NK-92 (cell line): ENCODE measurements around the gene DLX1.
"Not testable (repeated sequence)": the region's sequence is repeated elsewhere in the genome, so short reads cannot be mapped to it uniquely, and the experiment has no call there.

Experiments used
- DNase-seq: peaks from one replicate; lab custom pipeline; 2025; ENCODE audit not compliant: unreplicated experiment; lab: John Stamatoyannopoulos, UW

The DLX1 gene

GRCh38 chr2:172085460-172086159 lies at the start of gene DLX1:
TSS of gene DLX1 (plus strand) at chr2:172085507. CDS start at chr2:172085678, 171 bp downstream.
- no peak for DNase-seq

DNA sequence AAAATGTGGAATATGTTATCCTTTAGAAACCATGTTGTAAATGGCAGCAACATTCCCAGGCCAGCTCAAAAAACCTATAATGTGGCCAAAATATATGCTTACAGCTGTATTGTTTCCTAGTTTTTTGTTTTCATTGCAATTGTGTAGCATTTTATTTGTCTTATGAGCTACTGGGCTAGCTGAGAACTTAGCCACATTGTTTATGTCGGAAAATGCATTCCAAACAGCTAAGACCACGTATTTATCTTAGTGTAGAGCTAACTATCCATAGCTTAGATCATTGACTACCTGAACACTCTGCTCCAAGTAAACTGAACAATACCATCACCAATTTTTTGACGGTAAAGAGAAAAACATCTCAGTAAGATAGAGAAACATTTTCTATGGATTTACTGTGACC lies 47.2 kb upstream of the DLX1 start:
- DNase-seq: no peak

GRCh38 chr2:172038604-172039003 lies 46.7 kb upstream of the DLX1 start:
- DNase-seq: no peak

DNA sequence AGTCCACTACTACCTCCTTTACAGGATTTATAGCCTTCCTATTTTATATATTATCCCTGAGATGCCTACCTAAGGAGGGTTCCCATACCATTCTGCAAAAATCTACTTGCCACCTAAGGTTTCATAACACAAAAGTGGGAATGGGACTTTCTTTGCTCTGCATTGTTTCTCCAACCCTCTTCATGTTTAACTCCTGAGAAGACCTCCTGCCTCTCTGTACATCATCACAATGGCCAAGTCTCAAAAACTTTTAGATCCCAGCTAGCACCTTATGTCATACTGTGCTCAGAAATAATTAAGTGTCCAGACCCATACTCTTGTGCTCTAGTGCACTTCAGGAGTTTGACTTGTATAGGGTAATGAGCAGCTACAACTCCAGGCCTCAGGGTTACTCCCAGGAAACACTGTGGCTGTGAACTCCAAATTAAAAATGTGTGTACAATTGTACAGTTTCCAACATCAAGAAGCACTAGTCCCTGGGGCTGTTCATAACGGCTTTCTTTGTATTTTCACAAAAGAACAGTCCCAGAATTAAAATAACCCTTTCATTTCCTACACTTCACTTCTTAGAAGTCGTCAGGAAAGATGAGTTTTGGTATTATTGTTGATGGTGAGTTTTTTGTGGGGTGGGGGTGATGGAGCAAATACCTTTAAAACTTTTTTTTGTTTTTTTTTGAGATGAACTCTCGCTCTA lies 46.1 kb upstream of the DLX1 start:
- no peak for DNase-seq

GRCh38 chr2:172040311-172040710 lies 45.0 kb upstream of the DLX1 start:
- DNase-seq: no peak

DNA sequence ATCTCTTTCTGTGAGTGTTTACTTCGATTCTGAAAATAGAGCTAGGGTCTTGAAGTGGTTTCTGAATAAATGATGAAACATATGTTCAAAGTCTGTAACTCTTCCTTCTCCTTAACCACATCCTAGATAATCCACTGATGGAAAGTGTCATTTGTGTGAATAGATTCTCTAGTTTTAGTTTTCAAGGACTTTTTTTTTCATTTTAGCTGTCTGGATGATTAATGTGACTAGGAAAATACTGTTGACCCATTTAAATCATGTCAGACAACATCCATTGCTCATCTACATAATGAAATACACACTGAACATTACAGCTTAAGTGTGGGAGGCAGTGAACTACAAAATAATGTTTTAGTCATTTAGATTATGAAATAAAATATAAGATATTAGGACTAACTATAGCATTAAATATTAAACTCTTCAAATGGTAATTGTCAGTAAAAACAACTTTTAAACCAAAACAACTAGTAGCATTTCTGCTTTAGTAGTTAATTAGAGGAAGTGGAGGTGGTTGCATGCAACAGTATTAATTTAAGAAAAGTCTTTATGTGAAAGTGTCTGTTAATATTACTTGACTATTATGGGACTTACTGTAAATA lies 39.1 kb upstream of the DLX1 start:
- DNase-seq: no peak

DNA sequence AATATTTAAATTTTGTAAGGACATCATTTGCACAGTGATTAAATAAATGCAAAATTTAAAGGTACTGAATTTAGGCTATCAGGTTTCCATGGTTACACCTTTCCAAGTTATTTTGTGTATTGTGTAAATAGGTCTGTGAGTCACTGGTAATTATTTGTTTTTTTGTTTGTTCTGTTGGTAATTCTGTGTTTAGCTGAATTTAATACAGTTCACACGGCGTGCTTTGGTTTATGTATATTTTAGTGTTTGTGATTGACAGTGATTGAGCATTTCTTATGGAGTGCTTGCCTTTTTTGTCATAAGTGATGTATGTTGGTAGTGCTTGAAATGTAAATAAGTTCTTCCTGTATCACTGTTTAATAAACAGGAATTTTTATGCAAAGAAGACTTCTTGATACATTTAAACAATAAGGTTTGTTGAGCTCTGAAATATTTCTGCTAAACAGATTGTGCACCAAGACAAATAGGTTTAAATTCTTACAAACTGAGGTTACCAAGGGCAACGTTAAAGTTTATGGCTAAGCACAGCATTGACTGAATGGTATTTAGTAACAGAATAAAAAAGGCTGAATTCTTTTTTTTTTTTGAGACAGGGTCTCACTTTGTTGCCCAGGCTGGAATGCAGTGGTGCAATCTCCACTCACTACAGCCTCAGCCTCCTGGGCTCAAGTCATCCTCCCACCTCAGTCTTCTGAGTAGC lies 38.3 kb upstream of the DLX1 start:
- DNase-seq: no peak

DNA sequence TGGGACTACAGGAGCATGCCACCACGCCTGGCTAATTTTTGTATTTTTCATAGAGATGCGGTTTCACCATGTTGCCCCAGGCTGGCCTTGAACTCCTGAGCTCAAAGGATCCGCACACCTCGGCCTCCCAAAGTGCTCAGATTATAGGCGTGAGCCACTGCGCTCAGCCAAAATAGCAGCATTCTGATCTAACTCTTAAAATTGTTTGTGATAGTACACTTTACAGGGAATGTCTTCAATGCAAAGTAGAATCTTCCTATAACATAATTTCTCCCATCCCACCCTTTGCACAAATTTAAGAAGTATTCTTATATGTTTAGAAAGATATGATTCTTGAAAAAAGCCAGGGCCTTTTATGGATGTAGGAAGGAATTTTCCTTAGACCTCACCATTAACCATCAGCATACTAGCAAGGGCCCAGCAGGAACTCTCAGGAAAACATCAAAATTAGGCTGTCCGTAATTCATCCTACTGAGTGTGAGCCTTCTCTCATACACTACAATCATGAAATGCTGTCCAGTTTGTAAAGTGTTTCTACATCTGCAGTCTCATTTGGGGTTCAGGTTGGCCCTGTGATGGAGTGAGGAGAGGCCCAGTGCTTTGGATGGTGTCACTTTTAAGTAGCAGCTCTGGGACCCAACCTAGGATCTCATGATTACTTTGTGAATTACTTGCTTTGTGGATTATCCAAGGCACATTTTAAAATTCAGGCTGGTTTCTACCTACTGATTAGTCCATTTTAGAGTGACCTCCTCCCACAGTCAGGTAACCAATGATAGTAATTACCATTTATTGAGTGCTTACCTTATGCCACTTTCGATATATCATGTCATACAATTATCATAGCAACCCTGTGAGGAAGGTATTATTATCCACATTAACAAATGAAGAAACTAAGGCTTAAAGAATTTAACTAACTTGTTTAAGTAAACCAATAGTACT lies 37.5 kb upstream of the DLX1 start:
- no peak for DNase-seq

DNA sequence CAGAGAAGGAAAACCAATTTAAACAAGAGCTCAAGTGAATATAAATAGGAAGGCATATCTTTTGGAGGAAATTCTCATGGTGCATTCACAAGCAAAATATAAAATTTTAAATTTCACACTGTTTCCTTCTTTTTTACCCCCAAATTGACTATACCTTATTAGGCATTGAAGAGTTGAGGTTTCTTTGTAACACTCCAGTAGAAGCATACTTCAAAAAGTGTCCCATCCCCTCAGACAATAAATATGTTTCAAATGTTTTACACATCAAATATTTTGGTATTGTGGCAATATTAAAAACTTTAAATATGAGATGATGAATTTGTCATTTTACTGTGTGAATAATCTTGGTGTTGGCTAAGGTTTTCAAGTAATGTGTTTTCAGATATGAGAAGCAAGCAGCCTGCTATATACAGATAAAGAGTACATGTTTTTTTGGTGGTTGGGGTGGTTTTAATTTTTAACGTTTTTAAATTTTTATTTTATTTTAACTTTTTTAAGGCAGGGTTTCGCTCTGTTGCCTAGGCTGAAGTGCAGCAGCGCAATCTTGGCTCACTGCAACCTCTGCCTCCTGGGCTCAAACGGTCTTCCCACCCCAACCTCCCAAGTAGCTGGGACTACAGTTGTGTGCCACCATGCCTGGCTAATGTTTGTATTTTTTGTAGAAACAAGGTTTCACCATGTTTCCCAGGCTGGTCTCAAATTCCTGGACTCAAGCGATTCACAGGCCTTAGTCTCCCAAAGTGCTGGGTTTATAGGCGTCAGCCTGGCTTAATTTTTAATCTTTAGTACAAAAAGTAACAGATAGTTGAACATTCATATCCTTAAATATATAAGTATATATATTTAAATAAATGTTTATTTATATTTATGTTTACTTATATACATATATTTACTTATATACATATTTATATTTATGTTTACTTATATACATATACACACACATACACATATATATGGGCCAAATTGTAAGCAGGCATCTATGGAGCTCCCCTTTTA lies 36.5 kb upstream of the DLX1 start:
- no peak for DNase-seq

DNA sequence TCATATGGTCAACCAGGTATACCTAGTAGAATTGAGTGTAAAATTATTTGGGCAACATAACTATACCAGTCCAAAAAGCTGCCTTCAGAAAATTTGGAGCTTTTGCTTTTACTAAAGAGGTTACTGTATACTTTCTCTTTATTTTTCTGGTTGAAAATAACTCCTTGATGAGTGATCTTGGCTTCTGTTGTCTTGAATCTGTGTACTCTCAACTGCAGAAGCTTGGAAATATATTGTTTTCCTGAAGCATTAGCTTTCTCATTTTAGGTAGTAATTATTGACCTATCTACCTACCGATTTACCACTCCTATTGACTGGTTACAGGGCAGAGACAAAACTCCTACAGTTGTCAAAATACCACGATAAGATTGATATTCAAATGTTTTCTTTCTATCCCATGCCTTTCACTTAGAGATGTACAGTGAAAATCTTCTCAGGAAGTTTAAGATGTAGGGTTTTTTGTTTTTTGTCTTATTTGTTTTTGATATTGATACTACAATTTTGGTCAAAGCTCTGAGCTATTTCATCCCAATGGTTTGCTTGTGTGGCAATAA lies 35.7 kb upstream of the DLX1 start:
- DNase-seq: no peak

DNA sequence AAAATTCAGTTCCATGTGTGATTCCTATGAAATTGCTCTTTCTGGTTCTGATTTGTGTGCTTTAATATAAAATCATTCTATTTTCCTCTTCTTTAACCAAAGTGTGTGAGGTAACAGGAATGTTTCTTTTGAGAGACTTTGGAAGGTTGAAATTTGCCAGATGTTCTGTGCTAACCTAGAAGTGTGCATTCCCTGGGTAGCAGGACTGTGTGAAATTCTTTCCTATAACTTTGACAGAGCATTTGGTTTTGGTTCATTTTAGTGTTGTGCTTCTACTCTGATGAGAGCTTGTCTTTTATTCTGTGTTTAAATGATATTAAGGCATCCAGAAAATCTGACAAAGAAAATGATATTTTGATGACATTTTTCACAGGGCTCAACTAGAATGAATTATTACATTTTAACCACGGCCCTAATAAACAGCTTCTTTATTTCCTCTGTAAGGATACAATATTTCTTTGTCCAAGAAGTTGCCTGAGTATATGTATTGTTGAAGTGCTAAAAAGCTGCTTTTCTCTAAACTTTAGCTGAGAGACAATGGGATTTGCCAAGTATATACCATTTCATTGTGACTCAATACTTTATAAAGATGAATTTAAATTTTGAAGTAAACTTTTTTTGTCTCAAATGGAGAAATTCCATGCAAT lies 34.7 kb upstream of the DLX1 start:
- DNase-seq: no peak

DNA sequence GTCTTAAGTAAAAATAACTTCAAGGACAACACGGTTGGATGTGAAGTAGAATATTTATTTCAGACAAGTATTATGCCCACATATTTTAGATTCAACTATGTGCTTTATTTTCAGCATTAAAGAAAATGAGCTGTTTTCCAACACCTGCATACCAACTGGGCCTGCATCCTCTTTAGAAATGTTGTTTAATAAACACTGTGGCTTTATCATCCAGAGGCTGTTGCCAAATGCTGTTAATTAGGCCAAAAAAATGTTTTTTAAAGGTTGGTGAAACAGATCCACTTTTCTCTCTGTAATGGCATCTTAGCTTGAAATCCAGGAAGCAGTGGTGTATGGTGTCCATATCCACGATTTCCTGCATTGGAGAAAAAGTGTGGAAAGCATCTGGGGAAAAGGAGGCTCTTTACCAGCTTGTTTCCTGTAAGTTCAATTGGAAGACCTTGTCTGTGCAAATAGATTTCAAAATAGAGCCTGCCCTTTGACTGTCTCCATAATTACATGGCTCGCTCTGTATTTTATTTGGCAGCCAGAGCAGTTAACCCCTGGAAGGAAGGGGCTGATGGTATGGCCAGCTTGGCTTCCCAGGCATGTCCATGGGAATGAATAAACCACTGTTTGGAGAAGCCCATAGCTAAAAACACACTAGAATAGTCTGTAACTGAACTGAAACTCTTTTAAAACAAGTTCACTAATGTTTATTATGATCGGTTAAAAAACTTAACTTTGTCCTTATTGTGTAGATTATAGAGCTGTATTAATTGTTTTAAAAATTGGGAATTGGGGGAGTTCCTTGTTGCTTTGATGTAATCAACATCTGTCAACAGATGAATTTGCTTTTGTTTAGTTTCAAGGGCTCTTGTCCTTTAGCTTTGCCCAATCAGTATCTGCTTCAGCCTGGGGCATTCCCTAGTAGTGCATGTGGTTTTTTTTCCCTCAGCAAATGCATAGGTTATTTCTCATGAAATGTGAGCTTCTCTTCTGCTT lies 33.0 kb upstream of the DLX1 start:
- no peak for DNase-seq

DNA sequence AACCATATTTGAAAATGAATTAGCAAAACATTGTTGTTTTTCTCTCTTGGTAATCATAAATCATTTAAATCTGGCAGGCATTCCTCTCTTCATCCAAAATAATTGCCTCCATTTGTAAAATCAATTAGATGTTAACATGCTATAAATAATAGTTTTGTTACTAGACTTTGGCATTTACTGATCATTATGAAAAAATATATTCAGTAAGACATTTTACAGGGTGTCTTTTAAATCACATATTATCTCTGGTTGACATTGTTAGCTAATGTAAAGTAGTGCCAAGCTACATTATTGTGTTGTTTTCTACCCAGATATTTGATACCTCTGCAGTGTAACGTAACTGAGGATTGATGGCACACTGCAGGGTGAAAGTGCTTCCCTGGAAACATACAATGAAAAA lies 31.8 kb upstream of the DLX1 start:
- no peak for DNase-seq

DNA sequence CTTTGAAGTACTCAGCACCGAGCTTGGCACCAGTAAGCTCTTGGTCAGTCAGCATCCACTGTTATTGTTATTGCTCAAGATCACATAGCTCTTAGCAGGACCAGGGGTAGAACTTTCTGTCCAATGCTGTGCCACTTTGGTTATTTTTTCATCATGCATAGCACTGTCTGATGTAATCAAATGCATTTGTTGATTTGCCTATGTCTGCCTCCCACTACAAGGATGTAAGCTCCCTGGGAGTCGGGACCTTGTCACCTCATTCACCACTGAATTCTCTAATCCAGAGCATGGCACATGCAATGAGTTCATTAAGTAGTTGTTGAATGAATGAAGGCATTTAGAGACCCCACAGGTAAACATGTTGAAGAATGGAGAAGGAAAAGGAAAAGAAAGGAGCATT lies 29.0 kb upstream of the DLX1 start:
- no peak for DNase-seq

DNA sequence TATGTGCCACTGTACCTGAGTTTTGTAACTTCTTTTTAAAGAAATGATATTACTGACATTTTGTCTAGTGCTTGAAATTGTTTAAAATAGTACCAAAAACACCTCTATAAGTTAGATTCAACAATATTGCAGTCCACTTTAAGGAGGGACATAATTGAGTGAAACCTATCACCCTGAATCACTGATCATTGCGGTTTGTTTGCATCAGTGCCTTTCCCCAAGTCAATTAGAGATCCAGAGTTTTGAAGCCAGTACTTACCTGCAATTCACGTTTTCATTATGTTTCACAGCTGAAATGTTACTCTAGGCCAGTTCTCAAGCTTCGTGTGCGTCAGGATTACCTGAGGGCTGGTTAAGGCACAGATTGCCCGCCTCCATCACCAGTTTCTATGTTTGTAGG lies 26.6 kb upstream of the DLX1 start:
- no peak for DNase-seq

GRCh38 chr2:172060118-172060517 lies 25.2 kb upstream of the DLX1 start:
- DNase-seq: not testable (repeated sequence)

DNA sequence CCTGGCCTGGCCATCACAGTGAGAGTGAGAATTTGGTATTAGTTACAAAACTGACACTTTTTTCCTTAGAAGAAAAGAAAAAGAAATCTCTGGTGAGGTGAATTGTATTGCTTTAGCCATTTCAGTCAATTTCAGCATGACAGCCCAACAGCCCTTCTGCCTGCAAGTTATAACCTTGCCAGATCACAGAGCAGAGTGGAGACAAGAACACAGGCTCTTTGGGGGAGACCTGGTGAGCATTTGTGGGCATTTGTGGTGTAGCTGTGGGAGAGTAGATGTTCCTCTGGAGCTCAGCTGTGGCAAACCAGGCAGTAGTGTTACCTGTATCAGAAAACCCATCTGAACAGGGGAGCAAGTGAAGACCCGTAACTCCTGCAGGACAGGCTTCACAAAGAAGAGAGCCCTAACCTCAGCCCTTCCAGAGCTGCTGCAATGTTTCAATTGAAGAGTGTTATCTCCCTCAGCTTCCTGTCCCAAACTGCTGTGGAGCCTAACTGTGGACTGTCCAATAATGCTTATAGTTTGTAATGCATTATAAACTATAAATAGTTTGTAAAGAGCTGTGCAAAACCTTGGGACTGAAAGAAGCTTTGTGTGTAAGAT lies 22.8 kb upstream of the DLX1 start:
- DNase-seq: no peak
